GM23248 (cell line): ENCODE measurements around the gene CFAP73. TPM values are rescaled to one million over a fixed set of nuclear protein-coding genes. Genes with fewer than 3 reads are reported as not detected.

ENCODE experiments used
- DNase-seq: peaks from one replicate; pipeline ENCODE4 v3.0.0-alpha.2; 2015
- H2AFZ ChIP-seq: fragments of 200-600 bp; sonication (generic); 2 replicates; pipeline ENCODE4 v1.6.1; 2016; ENCODE audit warnings: antibody characterized with exemption
- H3F3A ChIP-seq: fragments of 200-600 bp; sonication (generic); 2 replicates; pipeline ENCODE4 v1.6.1; 2016; ENCODE audit warnings: mild to moderate bottlenecking, antibody characterized with exemption, mixed run types; ENCODE audit not compliant: insufficient read depth
- H3K27ac ChIP-seq: fragments of 200-600 bp; sonication (generic); 2 replicates; pipeline ENCODE4 v1.5.1; 2016; ENCODE audit warnings: mild to moderate bottlenecking
- H3K27me3 ChIP-seq: fragments of 200-600 bp; sonication (generic); replicated peaks from 2 replicates; pipeline ENCODE4 v1.6.1; 2016; ENCODE audit warnings: mild to moderate bottlenecking; ENCODE audit not compliant: insufficient read depth
- H3K36me3 ChIP-seq: fragments of 200-600 bp; sonication (generic); 2 replicates; pipeline ENCODE4 v1.6.1; 2016; ENCODE audit warnings: low read depth, mild to moderate bottlenecking
- H3K4me1 ChIP-seq: fragments of 200-600 bp; sonication (generic); 2 replicates; pipeline ENCODE4 v1.6.1; 2016; ENCODE audit warnings: mild to moderate bottlenecking; ENCODE audit not compliant: insufficient read depth
- H3K4me2 ChIP-seq: fragments of 200-600 bp; sonication (generic); one replicate; pipeline ENCODE4 v1.6.1; 2016; ENCODE audit warnings: mild to moderate bottlenecking; ENCODE audit not compliant: unreplicated experiment
- H3K4me3 ChIP-seq: fragments of 200-600 bp; sonication (generic); 2 replicates; pipeline ENCODE4 v1.5.1; 2016; ENCODE audit warnings: mild to moderate bottlenecking
- H3K79me2 ChIP-seq: fragments of 200-600 bp; sonication (generic); 2 replicates; pipeline ENCODE4 v1.6.1; 2016; ENCODE audit warnings: mild to moderate bottlenecking; ENCODE audit not compliant: insufficient read depth
- H3K9ac ChIP-seq: fragments of 200-600 bp; sonication (generic); 2 replicates; pipeline ENCODE4 v1.6.1; 2016; ENCODE audit warnings: mild to moderate bottlenecking
- H3K9me2 ChIP-seq: fragments of 200-600 bp; sonication (generic); 2 replicates; pipeline ENCODE4 v1.6.1; 2016; ENCODE audit warnings: mixed run types, mild to moderate bottlenecking, moderate library complexity; ENCODE audit not compliant: insufficient read depth
- H3K9me3 ChIP-seq: fragments of 200-600 bp; sonication (generic); one replicate; pipeline ENCODE4 v1.6.1; 2017; ENCODE audit warnings: low read depth
- H4K20me1 ChIP-seq: fragments of 200-600 bp; sonication (generic); 2 replicates; pipeline ENCODE4 v1.6.0; 2016; ENCODE audit not compliant: insufficient read depth
- EZH2 ChIP-seq: fragments of 200-600 bp; sonication (generic); IDR thresholded peaks from 2 replicates; pipeline ENCODE4 v1.6.1; 2018; ENCODE audit warnings: antibody characterized with exemption, mild to moderate bottlenecking; ENCODE audit not compliant: insufficient read depth, poor library complexity, severe bottlenecking
- EZH2phosphoT487 ChIP-seq: fragments of 200-600 bp; sonication (generic); IDR thresholded peaks from 2 replicates; pipeline ENCODE4 v1.6.1; 2018; ENCODE audit warnings: antibody characterized with exemption, moderate library complexity, mild to moderate bottlenecking, low read depth; ENCODE audit not compliant: insufficient read depth
- WGBS, 2 experiments: methylation state at CpG; one replicate each; pipeline ENCODE4 v1.1.6; 2015 to 2017; ENCODE audit warnings: low lambda C conversion rate in 2 of 2, low coverage in 1 of 2; ENCODE audit errors: missing lambda C conversion rate in 2 of 2; 5-methylcytosine and 5-hydroxymethylcytosine counted together
- in situ Hi-C: fragments of 300-500 bp; cut with MboI; formaldehyde crosslinking; loops from 2 replicates; pipeline ENCODE4 v1.15.0; 2020
- polyA plus RNA-seq: library from polyadenylated mRNA; unstranded; fragments of >200 nt; fragmentation: Nextera tagmentation; extraction: Ambion mirVana; gene quantifications from 2 replicates; pipeline ENCODE4 v1.2.1, GENCODE V29; 2016
- total RNA-seq: library from RNA; depleted of rRNA; stranded (reverse); fragments of >200 nt; shearing (Covaris generic); gene quantifications from 2 replicates; pipeline ENCODE4 v1.2.3, GENCODE V29; 2014

CFAP73 gene
- total and polyA plus RNA-seq, 2 experiments from 2014 or later, result not detected

DNA sequence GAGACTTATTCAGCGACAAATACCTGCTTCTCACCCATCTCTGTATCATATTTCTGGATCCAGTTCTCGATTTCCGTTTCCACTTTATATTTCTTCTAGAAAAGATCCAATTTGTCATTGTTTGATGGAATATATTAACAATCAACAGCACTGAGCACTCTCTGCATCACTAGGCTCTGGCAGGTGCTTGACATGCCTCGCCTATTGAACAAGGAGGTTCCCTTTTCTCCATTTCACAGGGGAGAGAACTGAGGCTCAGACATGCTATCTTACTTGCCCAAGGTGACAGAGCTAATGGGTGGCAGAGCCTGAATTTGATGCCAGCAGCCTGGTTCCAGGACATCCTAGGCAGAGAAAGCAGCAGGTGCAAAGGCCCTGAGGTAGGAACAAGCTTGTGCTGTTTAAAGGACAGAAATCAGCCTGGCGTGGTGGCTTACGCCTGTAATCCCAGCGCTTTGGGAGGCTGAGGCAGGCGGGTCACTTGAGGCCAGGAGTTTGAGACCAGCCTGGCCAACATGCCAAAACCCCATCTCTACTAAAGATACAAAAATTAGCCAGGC lies 48.1 kb downstream of the CFAP73 start:
- no peaks in the 10 kb centered on the region for H3K27me3 ChIP-seq
- in situ Hi-C loops, result loop anchor here (10.0 kb wide), 2 partner anchors 227 to 717 kb away; partner anchors contain the start of gene SDSL
- H3K4me2 ChIP-seq, result no peak overlapping the region
- H3F3A ChIP-seq, result peaks cover 27% of the 10 kb centered on the region
- H3K9me3 ChIP-seq, result no peaks in the 10 kb centered on the region
- no peaks in the 10 kb centered on the region for H3K36me3 ChIP-seq
- no peak for DNase-seq
- no peak for TF ChIP-seq EZH2phosphoT487
- TF ChIP-seq EZH2, result no peak
- H3K9me2 ChIP-seq, result no peaks in the 10 kb centered on the region
- H2AFZ ChIP-seq, result no peak overlapping the region
- no peaks in the 10 kb centered on the region for H4K20me1 ChIP-seq
- H3K4me1 ChIP-seq, result peaks cover 22% of the 10 kb centered on the region
- H3K4me3 ChIP-seq, result no peak overlapping the region
- WGBS, 2 experiments, result 87 to 93% methylated on average over 8 of the region's 8 CpGs
- no peaks in the 10 kb centered on the region for H3K79me2 ChIP-seq
- no peak overlapping the region for H3K9ac ChIP-seq
- no peak overlapping the region for H3K27ac ChIP-seq

DNA sequence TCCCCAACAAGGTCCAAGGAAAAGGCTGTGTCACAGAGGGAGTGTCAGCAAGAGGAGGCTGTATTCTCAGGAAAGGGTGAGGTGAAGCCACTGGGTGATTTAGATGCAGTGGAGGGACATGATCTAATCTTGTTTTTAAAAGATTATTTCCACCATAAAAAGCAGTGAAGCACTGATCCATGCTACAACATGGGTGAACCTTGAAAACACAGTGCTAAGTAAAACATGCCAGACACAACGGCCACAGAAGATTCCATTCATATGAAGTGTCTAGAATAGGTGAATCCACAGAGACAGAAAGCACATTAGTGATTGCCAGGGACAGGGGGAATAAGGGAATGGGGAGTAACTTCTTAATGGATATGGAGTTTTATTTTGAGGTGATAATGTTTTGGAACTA lies 48.8 kb downstream of the CFAP73 start:
- in situ Hi-C loops, result loop anchor here (10.0 kb wide), 2 partner anchors 227 to 717 kb away; partner anchors contain the start of gene SDSL
- DNase-seq, result no peak
- WGBS, 2 experiments, result 52 to 56% methylated on average over 1 of the region's 1 CpG
- Histone ChIP-seq H3K27me3 (no peaks in the 10 kb centered on the region), H3K4me1 (peaks cover 20% of the 10 kb centered on the region), H3K27ac (no peak overlapping the region), H3K9me2 (no peaks in the 10 kb centered on the region), H3K36me3 (no peaks in the 10 kb centered on the region), H3K4me2 (no peak overlapping the region), H3K79me2 (no peaks in the 10 kb centered on the region), H2AFZ (no peak overlapping the region), H3K9ac (no peak overlapping the region), H3K4me3 (no peak overlapping the region), H3F3A (peaks cover 22% of the 10 kb centered on the region), H4K20me1 (no peaks in the 10 kb centered on the region), H3K9me3 (no peaks in the 10 kb centered on the region)
- no peak for TF ChIP-seq EZH2

DNA sequence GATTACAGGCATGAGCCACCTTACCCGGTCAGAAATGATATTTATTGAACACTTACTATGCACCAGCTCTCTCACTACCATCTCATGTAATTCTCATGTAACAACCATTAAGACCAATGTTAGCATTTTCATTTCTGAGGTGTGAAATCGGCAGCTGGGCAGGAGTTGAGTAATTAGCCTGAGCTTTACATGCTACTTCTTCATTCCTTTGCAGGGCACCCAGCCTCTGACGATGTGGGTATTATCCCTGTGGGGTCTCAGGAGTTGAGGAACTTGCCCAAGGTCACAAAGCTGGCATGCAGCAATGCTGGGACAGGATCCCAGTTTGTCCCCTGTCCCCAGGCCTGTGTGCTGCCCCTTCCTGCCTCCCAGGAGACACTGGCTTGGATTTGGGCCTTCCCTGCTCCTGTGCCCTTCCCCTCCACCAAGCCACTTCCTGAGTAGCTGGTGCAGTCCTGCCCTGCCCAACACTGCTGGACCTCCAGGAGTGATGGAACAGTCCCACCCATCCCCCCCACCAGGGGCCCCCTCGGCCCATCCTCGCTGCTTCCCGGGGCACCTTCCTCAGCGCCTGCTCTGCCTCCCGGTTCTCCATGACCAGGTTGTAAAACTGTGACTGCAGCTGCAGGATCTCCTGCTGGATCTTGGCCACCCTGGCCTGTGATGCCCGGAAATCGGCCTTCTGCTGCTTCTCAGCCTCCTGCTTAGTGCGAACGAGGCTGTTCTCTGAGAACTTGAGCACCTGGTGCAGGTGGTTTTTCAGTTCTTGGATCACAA lies 50.7 kb downstream of the CFAP73 start:
- in situ Hi-C loops, result no loop called here
- 79 to 87% methylated on average over 11 to 12 of the region's 12 CpGs for WGBS, 2 experiments
- DNase-seq, result no peak

DNA sequence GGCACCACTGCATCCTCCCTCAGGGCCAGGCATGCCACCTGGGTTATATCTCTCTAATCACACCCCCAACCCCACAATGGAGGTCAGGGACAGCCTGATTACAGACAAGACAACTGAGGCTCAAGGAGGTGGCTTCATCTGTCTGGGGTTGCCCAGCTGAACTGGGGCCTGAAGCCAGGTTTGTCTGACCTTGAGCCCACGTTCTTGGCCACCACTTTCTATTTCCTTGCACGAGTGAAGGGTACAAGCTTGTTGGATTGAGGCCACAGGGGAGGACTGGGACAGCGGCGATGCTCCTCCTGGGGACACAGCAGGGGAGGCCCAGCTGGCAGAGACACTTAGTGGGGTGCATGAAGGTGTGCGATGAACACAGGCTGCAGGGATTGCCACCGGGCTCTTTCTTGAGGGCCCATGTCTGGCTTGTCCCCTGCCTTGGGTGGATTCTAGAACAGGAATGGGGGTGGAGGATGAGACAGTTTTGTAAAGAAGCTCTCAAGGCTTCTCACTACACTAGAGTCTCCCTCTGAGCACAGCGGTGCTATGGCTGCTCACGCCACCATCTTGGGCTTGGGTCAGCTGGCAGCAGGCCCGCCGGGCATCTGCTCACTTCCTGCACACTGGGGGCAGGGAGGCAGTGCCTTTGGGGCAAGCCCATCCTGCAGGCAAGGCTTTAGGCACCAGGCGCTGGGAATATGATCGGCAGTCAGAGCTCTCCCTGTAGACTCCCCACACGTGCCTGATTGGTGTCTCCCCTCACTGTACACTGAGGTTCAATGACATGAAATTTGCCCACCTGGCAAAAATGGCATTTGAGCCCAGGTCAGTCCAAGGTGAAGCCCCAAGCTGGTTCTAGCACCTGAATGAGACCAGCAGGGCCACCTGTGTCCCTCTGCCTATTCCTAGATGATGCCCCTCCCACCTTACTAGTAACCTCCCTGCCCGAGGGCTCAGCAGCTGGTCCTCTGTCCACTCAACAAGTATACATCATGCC lies 52.0 kb downstream of the CFAP73 start:
- in situ Hi-C loops, result no loop called here
- Histone ChIP-seq H2AFZ (no peak overlapping the region), H3K4me1 (no peaks in the 10 kb centered on the region), H3K9me2 (no peaks in the 10 kb centered on the region), H3K9me3 (no peaks in the 10 kb centered on the region), H3K36me3 (no peaks in the 10 kb centered on the region), H3K4me2 (no peak overlapping the region), H3K79me2 (no peaks in the 10 kb centered on the region), H3K27ac (no peak overlapping the region), H3K27me3 (no peaks in the 10 kb centered on the region), H3K4me3 (no peak overlapping the region), H3K9ac (no peak overlapping the region), H3F3A (peaks cover 5% of the 10 kb centered on the region; the same call in 1 of the 2 replicates), H4K20me1 (no peaks in the 10 kb centered on the region)
- WGBS, 2 experiments, result 93 to 95% methylated on average over 14 of the region's 14 CpGs
- TF ChIP-seq EZH2 (no peak), EZH2phosphoT487 (no peak)
- DNase-seq, result no peak

More for the DNA sequence above, 50.7 kb downstream of the CFAP73 start:
- Histone ChIP-seq H2AFZ (no peak overlapping the region), H3K79me2 (no peaks in the 10 kb centered on the region), H3F3A (peaks cover 5% of the 10 kb centered on the region; the same call in 1 of the 2 replicates), H4K20me1 (no peaks in the 10 kb centered on the region), H3K36me3 (no peaks in the 10 kb centered on the region), H3K9me2 (no peaks in the 10 kb centered on the region), H3K9me3 (no peaks in the 10 kb centered on the region), H3K27me3 (no peaks in the 10 kb centered on the region), H3K4me3 (no peak overlapping the region), H3K27ac (no peak overlapping the region), H3K9ac (no peak overlapping the region), H3K4me2 (no peak overlapping the region), H3K4me1 (peaks cover 1% of the 10 kb centered on the region; the same call in 1 of the 2 replicates)
- TF ChIP-seq EZH2phosphoT487 (no peak), EZH2 (no peak)
